B cell (primary cell): ENCODE data around the gene RBM33. TPM values are rescaled to one million over a fixed set of nuclear protein-coding genes. Genes with fewer than 3 reads are reported as not detected.

Experiments
- ATAC-seq: fragments of 200-7000 bp; cut with Tn5 transposase; one replicate; pipeline ENCODE4 v1.10.0; 2021; ENCODE audit warnings: low read depth, mild to moderate bottlenecking, moderate number of reproducible peaks, moderate library complexity
- CTCF ChIA-PET: fragments of 350-600 bp; sonication (Branson Sonifier 250); formaldehyde crosslinking; loops from one replicate; lab custom pipeline; 2021; ENCODE audit warnings: antibody characterized with exemption, inconsistent platforms; lab: Charles Lee
- POLR2A ChIA-PET: fragments of 350-600 bp; sonication (Branson Sonifier 250); formaldehyde crosslinking; loops from one replicate; lab custom pipeline; 2021; ENCODE audit warnings: antibody characterized with exemption; lab: Charles Lee
- DNase-seq: peaks from one replicate; pipeline ENCODE4 v3.0.0; 2013
- H2AFZ ChIP-seq: 2 replicates; pipeline ENCODE4 v1.6.1; 2012; ENCODE audit warnings: mild to moderate bottlenecking, low read depth, low read length; ENCODE audit not compliant: insufficient read depth, poor library complexity, severe bottlenecking
- H3K27ac ChIP-seq, 2 donors: 1 replicate in 1 of 2; 2 replicates in 1 of 2; pipeline ENCODE4 v1.5.1; 2012 to 2013; ENCODE audit warnings: low read length in 2 of 2, mild to moderate bottlenecking in 2 of 2, moderate library complexity in 1 of 2
- H3K27me3 ChIP-seq, 4 experiments: fragments of 200-600 bp in 1 of 4; sonication (generic) in 1 of 4; replicated peaks in 1 of 4; 1 replicate in 2 of 4; 2 replicates in 2 of 4; pipeline versions ENCODE4 v1.6.1 to v1.7.0; 2013 to 2016; ENCODE audit warnings: low read length in 3 of 4, mild to moderate bottlenecking in 2 of 4, mixed read lengths in 1 of 4, moderate library complexity in 1 of 4; ENCODE audit not compliant: insufficient read depth in 4 of 4, control insufficient read depth in 3 of 4; ENCODE audit errors: control extremely low read depth in 1 of 4
- H3K36me3 ChIP-seq, 2 experiments: replicated peaks in 1 of 2; 1 replicate in 1 of 2; 2 replicates in 1 of 2; pipeline versions ENCODE4 v1.6.1 to v1.7.1; 2013; ENCODE audit warnings: low read length in 1 of 2; ENCODE audit not compliant: insufficient read depth in 2 of 2, control insufficient read depth in 1 of 2; ENCODE audit errors: control extremely low read depth in 1 of 2, extremely low read depth in 1 of 2
- H3K4me1 ChIP-seq, 2 donors: fragments of 200-600 bp in 1 of 2; sonication (generic) in 1 of 2; 1 replicate in 1 of 2; 2 replicates in 1 of 2; pipeline versions ENCODE4 v1.5.1 to v1.6.1; 2013 to 2017; ENCODE audit warnings: low read length in 2 of 2; ENCODE audit not compliant: control insufficient read depth in 2 of 2, insufficient read depth in 2 of 2
- H3K4me2 ChIP-seq: replicated peaks from 2 replicates; pipeline ENCODE3; 2012; ENCODE audit warnings: mild to moderate bottlenecking, low read depth, low read length; ENCODE audit not compliant: poor library complexity, severe bottlenecking
- H3K4me3 ChIP-seq, 5 experiments: fragments of 200-600 bp in 1 of 5; sonication (generic) in 1 of 5; 1 replicate in 3 of 5; 2 replicates in 2 of 5; pipeline versions ENCODE4 v1.5.1 to v1.7.0; 2011 to 2016; ENCODE audit warnings: low read length in 4 of 5, mild to moderate bottlenecking in 4 of 5, low read depth in 2 of 5, control low read depth in 1 of 5, moderate library complexity in 1 of 5; ENCODE audit not compliant: insufficient read depth in 1 of 5; ENCODE audit errors: control extremely low read depth in 1 of 5, extremely low read depth in 1 of 5
- H3K79me2 ChIP-seq: fragments of 200-600 bp; sonication (generic); one replicate; pipeline ENCODE4 v1.6.0; 2016; ENCODE audit warnings: low read length; ENCODE audit not compliant: control insufficient read depth, insufficient read depth
- H3K9ac ChIP-seq: fragments of 200-600 bp; sonication (generic); 2 replicates; pipeline ENCODE4 v1.6.1; 2017; ENCODE audit warnings: mild to moderate bottlenecking, low read length, moderate library complexity
- H3K9me3 ChIP-seq, 3 donors: one replicate each; pipeline versions ENCODE4 v1.6.1 to v1.7.1; 2013; ENCODE audit warnings: low read length in 2 of 3; ENCODE audit not compliant: control insufficient read depth in 2 of 3, insufficient read depth in 1 of 3; ENCODE audit errors: control extremely low read depth in 1 of 3
- H4K20me1 ChIP-seq: 2 replicates; pipeline ENCODE4 v1.6.0; 2012; ENCODE audit warnings: mild to moderate bottlenecking, low read length; ENCODE audit not compliant: insufficient read depth, control insufficient read depth, poor library complexity, severe bottlenecking
- H3K27ac Mint-ChIP-seq: one replicate; pipeline ENCODE4 v1.8.0; 2021; ENCODE audit warnings: mixed read lengths
- H3K27me3 Mint-ChIP-seq: one replicate; pipeline ENCODE4 v1.8.0; 2021; ENCODE audit warnings: mixed read lengths
- H3K4me1 Mint-ChIP-seq: one replicate; pipeline ENCODE4 v1.8.0; 2021; ENCODE audit warnings: mixed read lengths
- H3K4me3 Mint-ChIP-seq: one replicate; pipeline ENCODE4 v1.8.0; 2021; ENCODE audit warnings: mixed read lengths
- H3K9me3 Mint-ChIP-seq: one replicate; pipeline ENCODE4 v1.8.0; 2022; ENCODE audit warnings: mixed read lengths; ENCODE audit not compliant: insufficient read depth
- EZH2 ChIP-seq: IDR thresholded peaks from 2 replicates; pipeline ENCODE4 v1.6.1; 2012; ENCODE audit warnings: borderline replicate concordance, low read depth, mild to moderate bottlenecking, moderate library complexity, low read length; ENCODE audit not compliant: insufficient read depth, poor library complexity, severe bottlenecking
- WGBS: methylation state at CpG from one replicate; pipeline ENCODE4 v1.1.5; 2013; ENCODE audit warnings: missing lambda C conversion rate; ENCODE audit not compliant: insufficient coverage; 5-methylcytosine and 5-hydroxymethylcytosine counted together
- intact Hi-C: fragments of 100-400 bp; cut with micrococcal nuclease; formaldehyde crosslinking; loops from one replicate; pipeline ENCODE4 v1.10.0; 2022
- polyA plus RNA-seq: library from polyadenylated mRNA; depleted of rRNA; stranded (reverse); fragments of >200 nt; gene quantifications from 2 replicates; pipeline ENCODE4 v1.2.3, GENCODE V29; 2012
- total RNA-seq, 2 donors: library from RNA; stranded (reverse); fragments of 120-200 nt in 1 of 2; gene quantifications; 1 replicate in 1 of 2; 2 replicates in 1 of 2; pipeline versions ENCODE4 v1.2.3 to v1.2.4, GENCODE V29; 2013 to 2022
- TF ChIP-seq, protein P1 (sequence below): fragments of 200-600 bp; IDR thresholded peaks from one replicate; pipeline ENCODE4 v1.8.0; 2022; ENCODE audit warnings: antibody characterized with exemption, mild to moderate bottlenecking

The RBM33 gene
- total and polyA plus RNA-seq, 2 donors (not counting 1 experiment from before 2014, with no cell fraction given) = 33.5 to 189 TPM

GRCh38 chr7:155660758-155661093 is 16.3 kb downstream of the RBM33 start:
- Mint-ChIP-seq H3K9me3 (peaks cover 5% of the 10 kb centered on the region), H3K4me1 (peaks cover 72% of the 10 kb centered on the region), H3K27ac (no peak overlapping the region), H3K4me3 (no peak overlapping the region), H3K27me3 (no peaks in the 10 kb centered on the region)
- no CpG with 5 or more reads among the region's 1 CpG for WGBS
- Histone ChIP-seq H2AFZ (no peak overlapping the region), H3K4me2 (no peak overlapping the region), H3K9ac (no peak overlapping the region), H3K27ac (no peak overlapping the region), H3K79me2 (peaks cover 99% of the 10 kb centered on the region), H3K27me3 (no peaks in the 10 kb centered on the region), H3K4me1 (peaks cover 18 to 19% of the 10 kb centered on the region in 2 donors), H3K36me3 (peaks cover 3 to 8% of the 10 kb centered on the region in 2 experiments), H3K9me3 (peaks cover 0 to 2% (median 0%) of the 10 kb centered on the region in 3 donors), H3K4me3 (no peak overlapping the region), H4K20me1 (peaks cover 95% of the 10 kb centered on the region)
- POLR2A ChIA-PET = no interaction called here
- TF ChIP-seq EZH2 = no peak
- TF ChIP-seq, protein P1, sequence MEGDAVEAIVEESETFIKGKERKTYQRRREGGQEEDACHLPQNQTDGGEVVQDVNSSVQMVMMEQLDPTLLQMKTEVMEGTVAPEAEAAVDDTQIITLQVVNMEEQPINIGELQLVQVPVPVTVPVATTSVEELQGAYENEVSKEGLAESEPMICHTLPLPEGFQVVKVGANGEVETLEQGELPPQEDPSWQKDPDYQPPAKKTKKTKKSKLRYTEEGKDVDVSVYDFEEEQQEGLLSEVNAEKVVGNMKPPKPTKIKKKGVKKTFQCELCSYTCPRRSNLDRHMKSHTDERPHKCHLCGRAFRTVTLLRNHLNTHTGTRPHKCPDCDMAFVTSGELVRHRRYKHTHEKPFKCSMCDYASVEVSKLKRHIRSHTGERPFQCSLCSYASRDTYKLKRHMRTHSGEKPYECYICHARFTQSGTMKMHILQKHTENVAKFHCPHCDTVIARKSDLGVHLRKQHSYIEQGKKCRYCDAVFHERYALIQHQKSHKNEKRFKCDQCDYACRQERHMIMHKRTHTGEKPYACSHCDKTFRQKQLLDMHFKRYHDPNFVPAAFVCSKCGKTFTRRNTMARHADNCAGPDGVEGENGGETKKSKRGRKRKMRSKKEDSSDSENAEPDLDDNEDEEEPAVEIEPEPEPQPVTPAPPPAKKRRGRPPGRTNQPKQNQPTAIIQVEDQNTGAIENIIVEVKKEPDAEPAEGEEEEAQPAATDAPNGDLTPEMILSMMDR = no peak
- DNase-seq = no peak
- no peak for ATAC-seq
- intact Hi-C loops = no loop called here
- CTCF ChIA-PET = no interaction called here

DNA sequence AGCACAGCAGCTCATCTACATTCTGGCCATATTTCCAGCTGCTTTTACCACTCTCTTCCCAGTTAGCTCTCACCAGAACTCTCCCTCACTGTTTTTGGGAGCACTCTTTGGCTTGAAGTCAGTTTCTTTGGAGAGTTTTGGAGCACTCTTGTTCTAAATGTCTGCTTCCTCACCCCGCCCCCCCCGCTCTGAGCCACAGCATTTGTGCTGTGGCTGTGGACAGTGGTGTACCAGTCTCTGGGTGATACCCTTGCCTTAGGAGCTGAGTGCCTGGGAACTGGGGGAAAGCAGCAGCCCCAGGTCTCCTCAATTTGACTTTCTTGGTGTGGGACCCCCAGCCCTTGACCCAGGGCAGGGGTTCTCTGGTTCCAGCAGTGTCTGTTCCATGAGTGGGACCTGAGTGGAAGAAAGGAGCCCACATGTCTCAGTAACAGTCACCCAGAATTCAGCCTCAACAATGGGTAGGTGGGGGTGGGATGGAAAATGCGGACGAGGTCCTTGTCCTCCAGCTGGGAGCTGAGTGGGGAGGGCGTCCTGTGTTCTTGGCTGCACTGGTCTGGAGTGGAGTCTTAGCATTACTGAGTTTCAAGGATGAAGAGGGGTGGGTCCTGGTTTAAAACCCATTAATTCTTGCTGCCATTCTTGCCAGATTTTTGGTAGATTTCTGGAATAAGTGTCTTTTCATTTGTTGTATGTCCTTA is 18.0 kb downstream of the RBM33 start:
- no peak overlapping the region for H3K4me3 ChIP-seq
- H4K20me1 ChIP-seq = peaks cover 95% of the 10 kb centered on the region

More for the DNA sequence above, 18.0 kb downstream of the RBM33 start:
- Mint-ChIP-seq H3K9me3 (peaks cover 5% of the 10 kb centered on the region), H3K27ac (no peak overlapping the region), H3K27me3 (no peaks in the 10 kb centered on the region), H3K4me1 (peaks cover 66% of the 10 kb centered on the region), H3K4me3 (no peak overlapping the region)
- H3K27me3 ChIP-seq = no peaks in the 10 kb centered on the region
- H2AFZ ChIP-seq = no peak overlapping the region
- intact Hi-C loops = no loop called here
- no peak overlapping the region for H3K27ac ChIP-seq
- peak overlapping the region; percentile 8 for H3K4me2 ChIP-seq
- peaks cover 14% of the 10 kb centered on the region in 2 donors for H3K4me1 ChIP-seq
- POLR2A ChIA-PET = no interaction called here
- CTCF ChIA-PET = no interaction called here
- no peak for DNase-seq
- peaks cover 0 to 2% (median 0%) of the 10 kb centered on the region in 3 donors for H3K9me3 ChIP-seq
- 100% methylated on average over 3 of the region's 5 CpGs for WGBS
- ATAC-seq = no peak
- no peak overlapping the region for H3K9ac ChIP-seq
- H3K79me2 ChIP-seq = peaks cover 99% of the 10 kb centered on the region
- TF ChIP-seq, protein P1 = no peak
- TF ChIP-seq EZH2 = no peak
- peaks cover 8 to 16% of the 10 kb centered on the region in 2 experiments for H3K36me3 ChIP-seq
